Natural killer cell (primary cell): ENCODE data around the gene TBCC. TPM values are rescaled to one million over a fixed set of nuclear protein-coding genes. Genes with fewer than 3 reads are reported as not detected.
"Not testable (repeated sequence)": the region's sequence is repeated elsewhere in the genome, so short reads cannot be mapped to it uniquely, and the experiment has no call there.

Experiments used
- ATAC-seq, 3 donors: fragments of 150-1000 bp in 2 of 3; fragments of 200-7000 bp in 1 of 3; cut with Tn5 transposase; 1 replicate in 1 of 3; 2 replicates in 2 of 3; pipeline ENCODE4 v1.10.0; 2021; ENCODE audit warnings: mild to moderate bottlenecking in 2 of 3, moderate library complexity in 2 of 3
- DNase-seq, 2 donors: peaks; one replicate each; pipeline versions ENCODE4 v3.0.0 to v3.0.0-alpha.2; 2013 to 2021; ENCODE audit warnings: mixed read lengths in 1 of 2
- H3K27ac ChIP-seq: one replicate; pipeline ENCODE4 v1.5.1; 2013; ENCODE audit warnings: mild to moderate bottlenecking, low read length
- H3K27me3 ChIP-seq: one replicate; pipeline ENCODE4 v1.6.1; 2013; ENCODE audit warnings: low read length; ENCODE audit not compliant: control insufficient read depth, insufficient read depth
- H3K36me3 ChIP-seq: one replicate; pipeline ENCODE4 v1.6.1; 2013; ENCODE audit warnings: low read length; ENCODE audit not compliant: control insufficient read depth, insufficient read depth
- H3K4me1 ChIP-seq: one replicate; pipeline ENCODE4 v1.6.1; 2013; ENCODE audit warnings: low read length; ENCODE audit not compliant: control insufficient read depth, insufficient read depth
- H3K4me3 ChIP-seq: one replicate; pipeline ENCODE4 v1.5.1; 2013; ENCODE audit warnings: low read length
- H3K9me3 ChIP-seq: one replicate; pipeline ENCODE4 v1.6.1; 2013; ENCODE audit warnings: low read length; ENCODE audit not compliant: control insufficient read depth, insufficient read depth
- H3K27ac Mint-ChIP-seq, 2 donors: one replicate each; pipeline ENCODE4 v1.8.0; 2022; ENCODE audit warnings: mild to moderate bottlenecking in 2 of 2, mixed read lengths in 2 of 2, moderate library complexity in 1 of 2
- H3K27me3 Mint-ChIP-seq, 2 donors: one replicate each; pipeline ENCODE4 v1.8.0; 2022; ENCODE audit warnings: low read depth in 2 of 2, mixed read lengths in 2 of 2
- H3K36me3 Mint-ChIP-seq: one replicate; pipeline ENCODE4 v1.8.0; 2022; ENCODE audit warnings: mixed read lengths
- H3K4me1 Mint-ChIP-seq, 2 donors: one replicate each; pipeline ENCODE4 v1.8.0; 2022; ENCODE audit warnings: mixed read lengths in 2 of 2
- H3K4me3 Mint-ChIP-seq: one replicate; pipeline ENCODE4 v1.8.0; 2022; ENCODE audit warnings: mild to moderate bottlenecking, moderate library complexity, mixed read lengths
- H3K9me3 Mint-ChIP-seq, 2 donors: one replicate each; pipeline ENCODE4 v1.8.0; 2022; ENCODE audit warnings: mixed read lengths in 2 of 2
- CTCF ChIP-seq: fragments of 200-600 bp; IDR thresholded peaks from one replicate; pipeline ENCODE4 v1.8.0; 2022; ENCODE audit warnings: antibody characterized with exemption
- WGBS: methylation state at CpG from one replicate; pipeline ENCODE4 v1.1.7; 2013; ENCODE audit warnings: missing lambda C conversion rate; ENCODE audit not compliant: insufficient coverage; 5-methylcytosine and 5-hydroxymethylcytosine counted together
- intact Hi-C: fragments of 100-400 bp; cut with micrococcal nuclease; formaldehyde crosslinking; loops from one replicate; pipeline ENCODE4 v1.14.2; 2022
- total RNA-seq, 4 donors: library from RNA; stranded (reverse); fragments of 120-200 nt in 1 of 4; gene quantifications; one replicate each; pipeline versions ENCODE4 v1.2.3 to v1.2.4, GENCODE V29; 2013 to 2022

Gene TBCC
- total RNA-seq, 3 donors from 2014 or later (not counting 1 experiment from before 2014, with no cell fraction given), result 64.1 to 77.6 (median 65.6) TPM

GRCh38 chr6:42704937-42705374 is 40.9 kb downstream of the TBCC start:
- Histone ChIP-seq H3K27me3 (no peaks in the 10 kb centered on the region), H3K9me3 (no peaks in the 10 kb centered on the region), H3K4me1 (peaks cover 6% of the 10 kb centered on the region), H3K36me3 (no peaks in the 10 kb centered on the region), H3K4me3 (no peak overlapping the region), H3K27ac (no peak overlapping the region)
- Mint-ChIP-seq H3K9me3 (no peaks in the 10 kb centered on the region), H3K4me3 (no peak overlapping the region), H3K4me1 (no peaks in the 10 kb centered on the region), H3K36me3 (no peaks in the 10 kb centered on the region), H3K27ac (no peak overlapping the region), H3K27me3 (peaks cover 0 to 3% of the 10 kb centered on the region in 2 donors)
- intact Hi-C loops, result no loop called here
- ATAC-seq (no peak), DNase-seq (no peak)
- WGBS, result 92% methylated on average over 4 of the region's 4 CpGs
- TF ChIP-seq CTCF, result no peak

GRCh38 chr6:42704251-42704936 is 41.5 kb downstream of the TBCC start:
- TF ChIP-seq CTCF, result no peak
- no peaks in the 10 kb centered on the region for H3K9me3 ChIP-seq
- no peaks in the 10 kb centered on the region for H3K27me3 ChIP-seq
- no peak overlapping the region for H3K4me3 Mint-ChIP-seq
- H3K27ac Mint-ChIP-seq, result no peak overlapping the region
- no peak overlapping the region for H3K27ac ChIP-seq
- H3K4me1 ChIP-seq, result peaks cover 6% of the 10 kb centered on the region
- H3K27me3 Mint-ChIP-seq, result peaks cover 0 to 3% of the 10 kb centered on the region in 2 donors
- H3K9me3 Mint-ChIP-seq, result no peaks in the 10 kb centered on the region
- ATAC-seq (no peak), DNase-seq (no peak)
- H3K4me1 Mint-ChIP-seq, result no peaks in the 10 kb centered on the region
- WGBS, result 87% methylated on average over 24 of the region's 24 CpGs
- no peaks in the 10 kb centered on the region for H3K36me3 Mint-ChIP-seq
- intact Hi-C loops, result no loop called here
- H3K36me3 ChIP-seq, result no peaks in the 10 kb centered on the region
- H3K4me3 ChIP-seq, result no peak overlapping the region

- H3K36me3 ChIP-seq, H3K36me3 Mint-ChIP-seq, H3K27me3 ChIP-seq, DNase-seq, H3K4me3 Mint-ChIP-seq, H3K4me1 Mint-ChIP-seq, H3K27ac Mint-ChIP-seq, H3K27me3 Mint-ChIP-seq, H3K4me1 ChIP-seq, ATAC-seq, intact Hi-C loops, H3K4me3 ChIP-seq, H3K9me3 Mint-ChIP-seq, H3K9me3 ChIP-seq, H3K27ac ChIP-seq: not testable (repeated sequence)
- 95% methylated on average over 3 of the region's 3 CpGs for WGBS
These were observed 43.1 kb downstream of the TBCC start for GRCh38 chr6:42702786-42703185.

- Histone ChIP-seq H3K36me3 (no peaks in the 10 kb centered on the region), H3K27ac (no peak overlapping the region), H3K4me3 (no peak overlapping the region), H3K4me1 (peaks cover 6% of the 10 kb centered on the region), H3K27me3 (no peaks in the 10 kb centered on the region), H3K9me3 (no peaks in the 10 kb centered on the region)
- no peak overlapping the region for H3K27ac Mint-ChIP-seq
- H3K4me1 Mint-ChIP-seq, result no peaks in the 10 kb centered on the region
- ATAC-seq, result peak in 2 of 3 donors; percentile 46
- no peaks in the 10 kb centered on the region for H3K27me3 Mint-ChIP-seq
- H3K4me3 Mint-ChIP-seq, result no peak overlapping the region
- no peak for TF ChIP-seq CTCF
- H3K36me3 Mint-ChIP-seq, result no peaks in the 10 kb centered on the region
- H3K9me3 Mint-ChIP-seq, result no peaks in the 10 kb centered on the region
- intact Hi-C loops, result no loop called here
- no peak for DNase-seq
- 100% methylated on average over 1 of the region's 2 CpGs for WGBS
These were observed 43.7 kb downstream of the TBCC start for GRCh38 chr6:42702200-42702599.
